Measurements from ENCODE around the gene KLF7. TPM values are rescaled to one million over a fixed set of nuclear protein-coding genes. Genes with fewer than 3 reads are reported as not detected.

The KLF7 gene
- total RNA-seq, 3 donors from 2014 or later, result 6.7 to 32.7 (median 12.9) TPM

DNA sequence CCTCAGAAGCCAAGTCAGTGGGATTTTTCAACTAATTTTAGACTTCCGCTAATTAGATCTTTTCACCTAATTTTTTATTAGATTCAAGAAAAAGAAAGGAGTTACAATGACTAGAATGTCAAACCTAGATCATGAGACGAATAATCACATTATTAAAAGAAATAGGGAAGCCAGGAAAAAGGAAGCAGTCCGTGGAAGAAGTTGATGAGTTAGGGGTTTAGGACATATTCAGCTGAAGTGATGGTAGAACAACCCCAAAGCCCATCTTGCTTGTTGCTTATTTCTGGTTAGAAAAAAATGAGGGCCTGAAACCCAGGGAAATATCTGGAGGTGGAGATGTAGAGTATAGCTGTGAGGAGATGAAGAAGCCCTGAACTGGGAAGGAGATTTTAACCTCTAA is 8.0 kb downstream of the KLF7 start:
- Histone ChIP-seq H3K4me3 (no peak overlapping the region), H3K4me1 (ENCODE audit: low read depth) (peaks cover 3% of the 10 kb centered on the region), H3K36me3 (ENCODE audit: low read depth) (no peaks in the 10 kb centered on the region), H3K9me3 (no peaks in the 10 kb centered on the region)
- intact Hi-C loops (cut with DNase I, micrococcal nuclease), result no loop called here
- TF ChIP-seq, protein P1, sequence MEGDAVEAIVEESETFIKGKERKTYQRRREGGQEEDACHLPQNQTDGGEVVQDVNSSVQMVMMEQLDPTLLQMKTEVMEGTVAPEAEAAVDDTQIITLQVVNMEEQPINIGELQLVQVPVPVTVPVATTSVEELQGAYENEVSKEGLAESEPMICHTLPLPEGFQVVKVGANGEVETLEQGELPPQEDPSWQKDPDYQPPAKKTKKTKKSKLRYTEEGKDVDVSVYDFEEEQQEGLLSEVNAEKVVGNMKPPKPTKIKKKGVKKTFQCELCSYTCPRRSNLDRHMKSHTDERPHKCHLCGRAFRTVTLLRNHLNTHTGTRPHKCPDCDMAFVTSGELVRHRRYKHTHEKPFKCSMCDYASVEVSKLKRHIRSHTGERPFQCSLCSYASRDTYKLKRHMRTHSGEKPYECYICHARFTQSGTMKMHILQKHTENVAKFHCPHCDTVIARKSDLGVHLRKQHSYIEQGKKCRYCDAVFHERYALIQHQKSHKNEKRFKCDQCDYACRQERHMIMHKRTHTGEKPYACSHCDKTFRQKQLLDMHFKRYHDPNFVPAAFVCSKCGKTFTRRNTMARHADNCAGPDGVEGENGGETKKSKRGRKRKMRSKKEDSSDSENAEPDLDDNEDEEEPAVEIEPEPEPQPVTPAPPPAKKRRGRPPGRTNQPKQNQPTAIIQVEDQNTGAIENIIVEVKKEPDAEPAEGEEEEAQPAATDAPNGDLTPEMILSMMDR (IDR thresholded peaks at IDR 0.05), result no peak
- DNase-seq, result no peak
- no peak for ATAC-seq

DNA sequence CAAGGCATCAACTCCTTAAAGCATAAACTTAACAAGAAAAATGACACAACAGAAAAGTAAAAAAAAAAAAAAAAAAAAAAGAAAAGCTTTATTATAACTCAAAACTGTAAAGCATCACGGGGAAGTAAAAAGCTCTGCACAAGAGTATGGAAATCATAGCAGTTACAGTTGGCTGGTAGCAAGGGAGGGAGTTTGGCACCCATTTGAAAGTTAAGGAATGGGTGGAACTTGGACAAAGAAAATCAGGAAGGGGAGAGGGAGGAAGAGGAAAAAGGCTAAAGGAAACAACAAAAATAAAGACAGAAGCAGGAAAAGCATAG is 8.6 kb downstream of the KLF7 start:
- H3K9me3 ChIP-seq, result no peaks in the 10 kb centered on the region
- no peak for ATAC-seq
- no peaks in the 10 kb centered on the region for H3K36me3 ChIP-seq (ENCODE audit: low read depth)
- peaks cover 3% of the 10 kb centered on the region for H3K4me1 ChIP-seq (ENCODE audit: low read depth)
- TF ChIP-seq, protein P1 (IDR thresholded peaks at IDR 0.05), result no peak
- intact Hi-C loops (cut with DNase I, micrococcal nuclease), result no loop called here
- DNase-seq, result no peak
- no peak overlapping the region for H3K4me3 ChIP-seq

DNA sequence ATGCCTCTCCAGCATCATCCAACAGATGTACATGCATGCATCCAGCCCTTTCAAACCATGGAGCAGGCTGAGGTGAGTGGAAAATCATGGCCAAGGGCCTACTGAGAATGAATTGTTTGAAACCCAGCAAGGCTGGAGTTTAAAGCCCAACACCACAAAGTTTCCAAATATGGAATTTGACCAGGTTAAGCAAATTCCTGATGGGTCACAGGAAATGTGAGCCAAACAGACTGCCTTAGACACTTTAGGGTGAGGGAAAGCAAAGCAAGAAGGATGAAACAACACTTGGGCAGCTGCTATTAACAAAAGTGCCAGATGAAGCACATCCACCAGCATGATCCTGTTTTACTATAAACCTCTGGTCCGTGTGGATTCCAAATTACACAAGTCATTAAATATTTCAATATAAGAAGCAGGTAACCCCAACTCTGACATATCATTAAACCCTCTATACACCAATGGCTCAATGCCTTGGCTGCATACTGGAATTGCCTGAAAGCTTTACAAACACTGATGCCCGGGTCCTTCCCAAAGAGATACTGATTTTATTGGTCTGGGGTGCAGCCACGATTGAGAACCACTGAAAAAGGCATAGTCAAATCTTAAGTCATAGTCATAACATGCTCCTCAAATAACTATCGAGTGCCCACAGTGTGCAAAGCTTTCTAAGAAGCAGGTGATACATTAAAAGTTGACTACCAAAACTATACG is 9.1 kb downstream of the KLF7 start:
- DNase-seq (no peak), ATAC-seq (no peak)
- intact Hi-C loops (cut with DNase I, micrococcal nuclease), result no loop called here
- Histone ChIP-seq H3K9me3 (no peaks in the 10 kb centered on the region), H3K4me1 (ENCODE audit: low read depth) (peaks cover 3% of the 10 kb centered on the region), H3K4me3 (no peak overlapping the region), H3K36me3 (ENCODE audit: low read depth) (no peaks in the 10 kb centered on the region)
- TF ChIP-seq, protein P1 (IDR thresholded peaks at IDR 0.05), result no peak

DNA sequence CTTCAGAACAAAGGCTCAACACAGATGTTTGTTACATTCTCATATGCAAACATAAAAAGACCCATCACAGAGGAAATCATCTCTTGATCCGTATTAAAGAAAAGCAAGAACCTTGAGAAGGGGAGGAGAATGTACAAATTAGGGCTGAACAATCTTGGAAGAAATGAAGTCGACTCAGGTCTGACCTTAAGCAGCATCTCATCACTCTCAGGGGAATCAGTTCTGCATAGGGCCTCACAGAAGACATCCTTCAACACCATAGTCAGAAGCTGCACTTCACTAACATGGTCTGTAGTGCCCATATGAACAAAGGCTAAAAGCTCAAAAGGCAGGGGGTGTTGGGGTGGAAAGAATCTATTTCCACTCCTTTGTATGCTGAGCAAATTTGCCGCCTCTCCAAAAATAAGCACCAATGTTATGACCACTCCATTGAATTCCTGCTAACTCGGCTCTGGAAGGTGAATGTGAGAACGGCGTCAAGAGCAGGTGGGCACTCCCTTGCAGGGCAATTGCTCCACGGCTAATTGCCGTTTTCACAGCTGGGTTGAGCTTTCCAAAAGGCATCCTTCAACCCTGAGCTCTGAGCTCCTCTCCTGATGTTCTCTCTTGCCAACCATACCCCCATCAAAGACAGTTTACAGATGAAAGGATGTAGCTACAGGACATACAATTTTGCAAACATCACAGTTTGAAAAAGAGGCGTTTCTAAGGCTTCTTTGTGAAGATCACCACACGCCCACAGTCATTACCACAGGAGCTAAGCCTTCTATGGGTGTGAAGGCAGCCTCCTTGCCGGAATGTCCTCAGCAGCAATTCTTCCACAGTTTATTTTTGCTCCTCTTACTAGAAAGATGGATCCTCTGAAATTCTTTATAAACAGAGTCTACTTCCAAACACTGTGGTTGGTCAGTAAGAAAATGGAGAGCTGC is 10.0 kb downstream of the KLF7 start:
- intact Hi-C loops (cut with DNase I, micrococcal nuclease), result no loop called here
- H3K4me3 ChIP-seq, result no peak overlapping the region
- ATAC-seq, result no peak
- H3K36me3 ChIP-seq (ENCODE audit: low read depth), result no peaks in the 10 kb centered on the region
- no peaks in the 10 kb centered on the region for H3K9me3 ChIP-seq
- peaks cover 3% of the 10 kb centered on the region for H3K4me1 ChIP-seq (ENCODE audit: low read depth)
- TF ChIP-seq, protein P1 (IDR thresholded peaks at IDR 0.05), result no peak
- no peak for DNase-seq

DNA sequence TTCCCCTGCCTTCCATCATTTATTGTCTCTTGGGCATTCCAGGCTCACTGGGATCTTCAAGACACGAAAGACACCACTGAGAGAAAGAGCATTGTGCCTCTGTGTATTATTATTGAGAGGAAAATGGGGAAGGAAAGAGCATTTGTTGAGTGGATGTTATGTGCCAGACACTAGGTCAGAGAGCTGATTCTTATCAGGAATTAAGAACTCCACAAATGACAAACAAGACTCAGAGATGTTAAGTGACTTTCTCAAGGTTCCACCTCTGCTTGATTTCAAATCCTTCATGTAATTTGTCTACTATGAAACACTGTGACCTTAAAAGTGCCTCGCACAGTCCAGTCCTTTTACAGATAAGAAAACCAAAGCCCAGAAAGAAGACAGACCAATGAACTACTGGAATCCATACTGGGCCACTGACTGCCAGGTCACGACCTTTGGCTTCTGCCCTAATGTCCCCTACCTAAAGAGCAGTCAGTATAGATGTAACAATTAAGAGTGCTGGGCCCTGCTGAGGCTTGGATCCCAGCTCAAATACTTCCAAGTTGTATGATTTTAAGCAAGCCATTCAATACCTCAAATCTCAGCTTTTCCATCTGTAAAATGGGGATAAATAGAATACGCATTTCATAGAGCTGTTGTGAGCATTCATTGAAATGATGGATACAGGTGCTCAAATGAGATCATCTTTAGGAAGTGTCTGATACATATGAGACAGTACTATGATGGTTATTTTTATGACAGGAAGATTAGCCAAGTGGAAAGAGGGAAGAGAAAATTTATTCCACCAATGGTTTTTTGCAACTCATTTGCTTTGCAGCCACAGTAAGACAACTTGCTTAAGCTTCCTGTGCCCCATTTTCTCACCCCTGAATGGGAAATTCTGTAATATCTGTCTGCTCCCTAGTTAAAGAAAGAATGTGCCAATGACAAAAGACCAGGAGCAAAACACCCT is 10.9 kb downstream of the KLF7 start:
- DNase-seq (no peak), ATAC-seq (no peak)
- H3K36me3 ChIP-seq (ENCODE audit: low read depth), result no peaks in the 10 kb centered on the region
- H3K9me3 ChIP-seq, result no peaks in the 10 kb centered on the region
- peaks cover 3% of the 10 kb centered on the region for H3K4me1 ChIP-seq (ENCODE audit: low read depth)
- H3K4me3 ChIP-seq, result no peak overlapping the region
- intact Hi-C loops (cut with DNase I, micrococcal nuclease), result no loop called here
- TF ChIP-seq, protein P1 (IDR thresholded peaks at IDR 0.05), result no peak

All from mucosa of descending colon (tissue), 3 donors.